OCI-LY7 (cell line): ENCODE data around the gene IL2RA. TPM values are rescaled to one million over a fixed set of nuclear protein-coding genes. Genes with fewer than 3 reads are reported as not detected.

Experiments
- BruUV-seq: library from RNA; stranded (reverse); fragments of 400-500 nt; replicated peaks from 2 replicates; lab custom pipeline; 2021; lab: Mats Ljungman, UMichigan
- CTCF ChIA-PET: fragments of 300-600 bp; sonication (Branson Sonifier 250); formaldehyde crosslinking; loops from one replicate; lab custom pipeline; 2022; ENCODE audit warnings: antibody characterized with exemption; ENCODE audit not compliant: unreplicated experiment; lab: Charles Lee
- POLR2A ChIA-PET: fragments of 300-600 bp; sonication (Branson Sonifier 250); formaldehyde crosslinking; loops from one replicate; lab custom pipeline; 2022; ENCODE audit warnings: antibody characterized with exemption; lab: Charles Lee
- DNase-seq: peaks from one replicate; pipeline ENCODE4 v3.0.0-alpha.2; 2015; ENCODE audit warnings: low spot score
- H2AFZ ChIP-seq: fragments of 200-600 bp; sonication (generic), shearing (Covaris generic); 2 replicates; pipeline ENCODE4 v1.6.1; 2014; ENCODE audit warnings: mild to moderate bottlenecking, antibody characterized with exemption, low read length, moderate library complexity
- H3K27ac ChIP-seq: fragments of 200-600 bp; sonication (generic); 2 replicates; pipeline ENCODE4 v1.5.1; 2014; ENCODE audit warnings: mixed run types, low read depth, mild to moderate bottlenecking, moderate library complexity, low read length, inconsistent platforms; ENCODE audit not compliant: poor library complexity, severe bottlenecking
- H3K36me3 ChIP-seq: fragments of 200-600 bp; sonication (generic); 2 replicates; pipeline ENCODE4 v1.6.1; 2014; ENCODE audit warnings: mild to moderate bottlenecking, antibody characterized with exemption, low read length, moderate library complexity, mixed read lengths; ENCODE audit not compliant: insufficient read depth
- H3K4me1 ChIP-seq: fragments of 200-600 bp; sonication (generic); 2 replicates; pipeline ENCODE4 v1.5.1; 2014; ENCODE audit warnings: mild to moderate bottlenecking, low read length; ENCODE audit not compliant: insufficient read depth, poor library complexity, severe bottlenecking
- H3K4me2 ChIP-seq: fragments of 200-600 bp; sonication (generic); 2 replicates; pipeline ENCODE4 v1.6.1; 2014; ENCODE audit warnings: mild to moderate bottlenecking, low read length
- H3K4me3 ChIP-seq: fragments of 200-600 bp; sonication (generic); 2 replicates; pipeline ENCODE4 v1.5.1; 2014; ENCODE audit warnings: mild to moderate bottlenecking, low read depth, low read length; ENCODE audit not compliant: poor library complexity, severe bottlenecking
- H3K79me2 ChIP-seq: fragments of 200-600 bp; sonication (generic); 2 replicates; pipeline ENCODE4 v1.6.1; 2016; ENCODE audit warnings: low read depth, mild to moderate bottlenecking, low read length, moderate library complexity, mixed read lengths; ENCODE audit not compliant: insufficient read depth
- H3K9me2 ChIP-seq: fragments of 200-600 bp; sonication (generic); 2 replicates; pipeline ENCODE4 v1.6.1; 2016; ENCODE audit warnings: mild to moderate bottlenecking, low read length, mixed read lengths; ENCODE audit not compliant: insufficient read depth
- H3K9me3 ChIP-seq: fragments of 200-600 bp; sonication (generic); 2 replicates; pipeline ENCODE4 v1.6.1; 2014; ENCODE audit warnings: mild to moderate bottlenecking, mixed run types, low read length, mixed read lengths
- H4K20me1 ChIP-seq: fragments of 200-600 bp; sonication (generic); 2 replicates; pipeline ENCODE4 v1.6.1; 2014; ENCODE audit warnings: mild to moderate bottlenecking, antibody characterized with exemption, low read length, moderate library complexity, mixed read lengths; ENCODE audit not compliant: insufficient read depth
- CTCF ChIP-seq: fragments of 200-600 bp; sonication (generic); conservative IDR thresholded peaks from 2 replicates; pipeline ENCODE4 v1.5.1; 2014; ENCODE audit warnings: mild to moderate bottlenecking, antibody characterized with exemption, low read length, moderate library complexity, mixed read lengths
- EZH2phosphoT487 ChIP-seq: fragments of 200-600 bp; sonication (generic); IDR thresholded peaks from 2 replicates; pipeline ENCODE4 v1.6.1; 2018; ENCODE audit warnings: low read depth, borderline replicate concordance, mild to moderate bottlenecking, mixed run types, antibody characterized with exemption, low read length, moderate library complexity, mixed read lengths
- intact Hi-C: fragments of 100-400 bp; cut with micrococcal nuclease; formaldehyde crosslinking; loops from one replicate; pipeline ENCODE4 v1.10.0; 2022; ENCODE audit not compliant: unreplicated experiment
- total RNA-seq, 2 experiments: library from RNA; depleted of rRNA in 1 of 2; stranded (reverse); fragments of >200 nt in 1 of 2; shearing (Covaris generic) in 1 of 2; gene quantifications; 2 replicates each; pipeline ENCODE4 v1.2.3, GENCODE V29; 2014 to 2022

IL2RA gene
- total RNA-seq, 2 experiments from 2014 or later: 22.3 to 24.0 TPM

- peak overlapping the region; percentile 88 for H3K4me2 ChIP-seq
- ChIA-PET CTCF (interaction anchor here (1.8 to 2.5 kb wide), 2 partner anchors 11 to 34 kb away, joined by 10 read pairs; no protein-coding TSS in a partner anchor), POLR2A (interaction anchor here (0.8 to 7.2 kb wide), 8 partner anchors 9 to 340 kb away, joined by 3 to 110 read pairs (median 5); no protein-coding TSS in a partner anchor)
- H3K9me2 ChIP-seq: no peaks in the 10 kb centered on the region
- H2AFZ ChIP-seq: no peak overlapping the region
- no peak for DNase-seq
- TF ChIP-seq EZH2phosphoT487: no peak
- TF ChIP-seq CTCF: no peak
- intact Hi-C loops: no loop called here
- H3K9me3 ChIP-seq: no peaks in the 10 kb centered on the region
- H3K79me2 ChIP-seq: peaks cover 41% of the 10 kb centered on the region; the same call in 1 of the 2 replicates
- no peaks in the 10 kb centered on the region for H4K20me1 ChIP-seq
- peak overlapping the region; percentile 63 for H3K4me3 ChIP-seq
- H3K4me1 ChIP-seq: peaks cover 96% of the 10 kb centered on the region
- peak overlapping the region; percentile 94 for H3K27ac ChIP-seq
- H3K36me3 ChIP-seq: peaks cover 11% of the 10 kb centered on the region
- BruUV-seq: no TSS peak
These were observed 13.2 kb downstream of the IL2RA start for GRCh38 chr10:6049031-6049400.

- no peak for DNase-seq
- no TSS peak for BruUV-seq
- Histone ChIP-seq H3K4me3 (peak overlapping the region; percentile 63), H4K20me1 (no peaks in the 10 kb centered on the region), H3K9me2 (no peaks in the 10 kb centered on the region), H3K27ac (peak overlapping the region; percentile 94), H2AFZ (no peak overlapping the region), H3K4me1 (peaks cover 96% of the 10 kb centered on the region), H3K4me2 (peak overlapping the region; percentile 88), H3K9me3 (no peaks in the 10 kb centered on the region), H3K79me2 (peaks cover 35% of the 10 kb centered on the region; the same call in 1 of the 2 replicates), H3K36me3 (peaks cover 14% of the 10 kb centered on the region)
- intact Hi-C loops: no loop called here
- CTCF ChIA-PET: interaction anchor here (1.8 to 2.5 kb wide), 2 partner anchors 11 to 34 kb away, joined by 10 read pairs; no protein-coding TSS in a partner anchor
- POLR2A ChIA-PET: interaction anchor here (0.7 to 7.2 kb wide), 7 partner anchors 9 to 70 kb away, joined by 3 to 110 read pairs (median 4); no protein-coding TSS in a partner anchor
- TF ChIP-seq CTCF: no peak
- no peak for TF ChIP-seq EZH2phosphoT487
These were observed 13.7 kb downstream of the IL2RA start for GRCh38 chr10:6048281-6049030.
